Measurements from ENCODE around the gene TCTN3. TPM values are rescaled to one million over a fixed set of nuclear protein-coding genes. Genes with fewer than 3 reads are reported as not detected.
"Not testable (repeated sequence)": the region's sequence is repeated elsewhere in the genome, so short reads cannot be mapped to it uniquely, and the experiment has no call there.

Gene TCTN3
- total RNA-seq, 6 experiments from 2014 or later: 15.5 to 24.3 (median 19.1) TPM

- Histone ChIP-seq H3K4me1 (peaks cover 0 to 4% (median 0%) of the 10 kb centered on the region in 4 donors), H3K36me3 (peaks cover 0 to 11% (median 5%) of the 10 kb centered on the region in 4 donors), H3K27me3 (no peaks in the 10 kb centered on the region), H3K27ac (no peak overlapping the region), H3K9me3 (no peaks in the 10 kb centered on the region), H3K4me3 (no peak overlapping the region)
- TF ChIP-seq CTCF (IDR thresholded peaks at IDR 0.05): no peak
- no peak for TF ChIP-seq POLR2A (IDR thresholded peaks at IDR 0.05)
- intact Hi-C loops (cut with DNase I): no loop called here
- no peak for DNase-seq
- ATAC-seq: peak in 1 of 4 donors; percentile 44
- WGBS (ENCODE audit: insufficient coverage, low coverage, low lambda C conversion rate, missing lambda C conversion rate): 68% methylated on average over 1 of the region's 1 CpG
Measured at GRCh38 chr10:95675403-95676116, 18.2 kb downstream of the TCTN3 start.

- Histone ChIP-seq H3K27me3 (no peaks in the 10 kb centered on the region), H3K36me3 (peaks cover 0 to 6% (median 2%) of the 10 kb centered on the region in 4 donors), H3K4me1 (peaks cover 0 to 4% (median 0%) of the 10 kb centered on the region in 4 donors), H3K9me3 (no peaks in the 10 kb centered on the region), H3K27ac (no peak overlapping the region), H3K4me3 (no peak overlapping the region)
- TF ChIP-seq CTCF (IDR thresholded peaks at IDR 0.05): no peak
- TF ChIP-seq POLR2A (IDR thresholded peaks at IDR 0.05): no peak
- intact Hi-C loops (cut with DNase I): no loop called here
- WGBS (ENCODE audit: insufficient coverage, low coverage, low lambda C conversion rate, missing lambda C conversion rate): 92% methylated on average over 1 of the region's 1 CpG
- DNase-seq (no peak), ATAC-seq (no peak)
Measured at GRCh38 chr10:95674643-95675042, 19.1 kb downstream of the TCTN3 start.

GRCh38 chr10:95672641-95673040 lies 21.1 kb downstream of the TCTN3 start:
- H3K36me3 ChIP-seq; H3K4me1 ChIP-seq; DNase-seq; H3K9me3 ChIP-seq; H3K27me3 ChIP-seq; intact Hi-C loops (cut with DNase I); H3K4me3 ChIP-seq; ATAC-seq; H3K27ac ChIP-seq: not testable (repeated sequence)
- WGBS (ENCODE audit: insufficient coverage, low coverage, low lambda C conversion rate, missing lambda C conversion rate): 100% methylated on average over 1 of the region's 7 CpGs

GRCh38 chr10:95664543-95664942 lies 29.2 kb downstream of the TCTN3 start:
- ATAC-seq: no peak

More at GRCh38 chr10:95664543-95664942, 29.2 kb downstream of the TCTN3 start:
- no peak overlapping the region for H3K27ac ChIP-seq
- no peaks in the 10 kb centered on the region for H3K36me3 ChIP-seq
- no peak overlapping the region for H3K4me3 ChIP-seq
- peaks cover 0 to 32% (median 8%) of the 10 kb centered on the region in 4 donors for H3K4me1 ChIP-seq
- H3K9me3 ChIP-seq: no peaks in the 10 kb centered on the region
- no peak for TF ChIP-seq POLR2A (IDR thresholded peaks at IDR 0.05)
- no peak for TF ChIP-seq CTCF (IDR thresholded peaks at IDR 0.05)
- H3K27me3 ChIP-seq: no peaks in the 10 kb centered on the region
- intact Hi-C loops (cut with DNase I): no loop called here
- no peak for DNase-seq
